Keratinocyte (primary cell): Measurements from ENCODE around the gene SCN2B.

Experiments
- CTCF ChIP-seq, 3 experiments: IDR thresholded peaks in 1 of 3; conservative IDR thresholded peaks in 1 of 3; optimal IDR thresholded peaks in 1 of 3; 2 replicates in 2 of 3; 3 replicates in 1 of 3; pipeline versions ENCODE3 to v1.5.1; 2011; ENCODE audit warnings: low read length in 3 of 3, mild to moderate bottlenecking in 3 of 3, moderate library complexity in 2 of 3, control low read depth in 1 of 3, inconsistent platforms in 1 of 3; ENCODE audit not compliant: insufficient read depth in 2 of 3; ENCODE audit errors: extremely low read depth in 1 of 3
- EZH2 ChIP-seq: IDR thresholded peaks from one replicate; pipeline ENCODE4 v1.6.1; 2012; ENCODE audit warnings: inconsistent platforms, mild to moderate bottlenecking, low read length, moderate library complexity

DNA sequence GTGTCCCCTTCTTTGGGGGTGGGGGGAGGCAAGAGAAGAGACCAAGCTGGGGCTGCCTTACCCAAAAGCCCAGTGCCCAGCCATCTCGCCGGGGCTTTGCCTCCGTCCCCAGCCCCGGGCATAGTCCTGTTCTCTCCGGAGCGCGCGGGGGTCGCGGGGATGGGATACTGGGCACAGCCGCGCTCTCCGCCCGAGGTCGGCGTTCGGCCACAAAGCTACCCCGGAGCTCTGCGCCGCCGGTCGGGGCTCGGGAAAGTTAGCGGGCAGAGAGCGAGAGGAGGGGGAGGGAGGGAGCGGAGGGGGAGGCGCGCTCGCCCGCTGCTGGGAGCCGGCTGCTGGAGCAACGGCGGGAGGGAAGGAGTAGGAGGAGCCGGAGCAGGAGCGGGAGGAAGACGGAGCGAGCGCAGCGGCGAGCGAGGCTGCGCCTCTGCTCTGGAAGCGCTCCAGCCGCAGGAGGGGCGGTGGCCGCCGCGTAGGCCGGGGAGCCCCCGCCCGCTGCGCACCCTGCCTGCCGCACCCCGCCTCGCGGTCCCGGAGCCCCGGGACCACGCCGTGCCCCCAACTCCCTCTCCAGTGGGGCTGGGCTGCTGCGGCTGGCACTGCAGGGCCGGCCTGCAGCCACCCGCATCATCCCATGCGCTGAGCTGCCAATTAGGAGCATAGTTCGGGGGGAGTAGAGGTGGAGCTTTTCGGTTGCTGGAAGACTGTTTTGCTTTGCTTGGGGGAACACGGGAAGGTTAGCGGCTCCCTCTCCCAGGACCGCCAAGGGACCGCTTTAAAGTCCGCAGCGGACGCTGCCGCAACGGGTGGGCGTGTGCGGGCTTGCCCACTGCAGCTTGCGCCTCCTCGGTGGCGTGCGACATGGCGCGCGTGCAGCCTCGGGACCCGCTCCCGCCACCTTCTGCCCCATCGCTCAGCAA is 23.6 kb downstream of the SCN2B start, which contains the start of gene SCN4B:
- TF ChIP-seq EZH2, result no peak
- peak in 1 of 3 experiments; percentile 13 for TF ChIP-seq CTCF (optimal IDR thresholded peaks at IDR 0.05 in 1 of 3, IDR thresholded peaks at IDR 0.05 in 1 of 3, conservative IDR thresholded peaks at IDR 0.05 in 1 of 3; ENCODE audit: extremely low read depth in 1 of 3, insufficient read depth in 2 of 3, low read length in 3 of 3)
